Neural crest cell (in vitro differentiated cells): Measurements from ENCODE around the gene B4GALT5. TPM values are rescaled to one million over a fixed set of nuclear protein-coding genes. Genes with fewer than 3 reads are reported as not detected.

Experiments used
- DNase-seq: peaks from one replicate; pipeline ENCODE4 v3.0.0; 2021; ENCODE audit warnings: low read depth, mixed read lengths, low spot score
- H3K27ac Mint-ChIP-seq: one replicate; pipeline ENCODE4 v1.8.0; 2021; ENCODE audit warnings: mild to moderate bottlenecking, mixed read lengths; ENCODE audit not compliant: unreplicated experiment
- H3K27me3 Mint-ChIP-seq: 2 replicates; pipeline ENCODE4 v1.8.0; 2021; ENCODE audit warnings: low read depth, mild to moderate bottlenecking, mixed read lengths
- H3K36me3 Mint-ChIP-seq: 2 replicates; pipeline ENCODE4 v1.8.0; 2021; ENCODE audit warnings: low read depth, mild to moderate bottlenecking, mixed read lengths
- H3K4me1 Mint-ChIP-seq: 2 replicates; pipeline ENCODE4 v1.8.0; 2021; ENCODE audit warnings: mixed read lengths
- H3K4me3 Mint-ChIP-seq: one replicate; pipeline ENCODE4 v1.8.0; 2021; ENCODE audit warnings: mild to moderate bottlenecking, mixed read lengths
- H3K9me3 Mint-ChIP-seq: 2 replicates; pipeline ENCODE4 v1.8.0; 2021; ENCODE audit warnings: mixed read lengths
- total RNA-seq: library from RNA; stranded (reverse); gene quantifications from 2 replicates; pipeline ENCODE4 v1.2.1, GENCODE V29; 2021
- TF ChIP-seq, protein P1 (sequence below): fragments of 200-600 bp; sonication (generic); conservative IDR thresholded peaks from 2 replicates; pipeline ENCODE4 v1.5.0; 2021; ENCODE audit warnings: antibody characterized with exemption, mild to moderate bottlenecking

Gene B4GALT5
- total RNA-seq, 1 donor from 2014 or later = 49.0 TPM

DNA sequence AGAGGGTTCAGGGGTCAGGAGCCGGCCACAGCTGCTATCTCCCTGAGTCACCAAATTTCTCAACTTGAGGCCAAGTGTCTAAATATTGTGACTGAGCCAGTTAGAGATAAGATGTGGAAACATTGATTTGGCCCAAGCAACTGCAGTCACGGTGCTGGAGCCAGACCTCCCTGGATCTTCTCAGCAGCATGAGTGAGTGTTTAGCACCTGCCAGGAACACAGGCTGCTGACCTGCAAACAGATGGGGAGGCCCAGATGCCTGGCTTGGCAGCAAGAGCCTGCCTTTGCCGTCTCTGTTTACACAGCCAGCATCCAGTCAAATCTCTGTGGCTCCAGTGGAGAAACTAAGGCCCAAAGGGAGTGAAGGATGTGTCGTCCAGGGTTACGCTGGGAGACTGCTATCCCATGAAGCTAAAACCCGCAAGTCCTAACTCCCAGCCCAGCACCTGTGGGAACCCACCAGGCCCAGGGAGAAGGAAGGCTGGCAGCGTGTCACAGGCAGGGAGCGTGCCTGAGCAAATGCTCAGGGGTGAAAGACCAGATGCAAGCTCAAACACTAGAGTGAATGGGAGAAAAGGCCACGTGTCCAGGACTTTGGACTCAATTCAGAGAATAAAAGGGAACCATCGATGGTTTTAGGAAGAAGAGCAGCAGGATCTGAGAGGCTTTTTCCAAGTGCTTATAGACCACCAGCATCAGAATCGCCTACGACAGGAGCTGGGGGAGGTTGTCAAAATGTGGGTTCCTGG lies 129.8 kb downstream of the B4GALT5 start:
- Mint-ChIP-seq H3K36me3 (peaks cover 2% of the 10 kb centered on the region), H3K27ac (no peak overlapping the region), H3K4me3 (no peak overlapping the region), H3K4me1 (peaks cover 15% of the 10 kb centered on the region), H3K27me3 (no peaks in the 10 kb centered on the region), H3K9me3 (peaks cover 3% of the 10 kb centered on the region)
- TF ChIP-seq, protein P1, sequence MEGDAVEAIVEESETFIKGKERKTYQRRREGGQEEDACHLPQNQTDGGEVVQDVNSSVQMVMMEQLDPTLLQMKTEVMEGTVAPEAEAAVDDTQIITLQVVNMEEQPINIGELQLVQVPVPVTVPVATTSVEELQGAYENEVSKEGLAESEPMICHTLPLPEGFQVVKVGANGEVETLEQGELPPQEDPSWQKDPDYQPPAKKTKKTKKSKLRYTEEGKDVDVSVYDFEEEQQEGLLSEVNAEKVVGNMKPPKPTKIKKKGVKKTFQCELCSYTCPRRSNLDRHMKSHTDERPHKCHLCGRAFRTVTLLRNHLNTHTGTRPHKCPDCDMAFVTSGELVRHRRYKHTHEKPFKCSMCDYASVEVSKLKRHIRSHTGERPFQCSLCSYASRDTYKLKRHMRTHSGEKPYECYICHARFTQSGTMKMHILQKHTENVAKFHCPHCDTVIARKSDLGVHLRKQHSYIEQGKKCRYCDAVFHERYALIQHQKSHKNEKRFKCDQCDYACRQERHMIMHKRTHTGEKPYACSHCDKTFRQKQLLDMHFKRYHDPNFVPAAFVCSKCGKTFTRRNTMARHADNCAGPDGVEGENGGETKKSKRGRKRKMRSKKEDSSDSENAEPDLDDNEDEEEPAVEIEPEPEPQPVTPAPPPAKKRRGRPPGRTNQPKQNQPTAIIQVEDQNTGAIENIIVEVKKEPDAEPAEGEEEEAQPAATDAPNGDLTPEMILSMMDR = no peak
- DNase-seq = no peak

DNA sequence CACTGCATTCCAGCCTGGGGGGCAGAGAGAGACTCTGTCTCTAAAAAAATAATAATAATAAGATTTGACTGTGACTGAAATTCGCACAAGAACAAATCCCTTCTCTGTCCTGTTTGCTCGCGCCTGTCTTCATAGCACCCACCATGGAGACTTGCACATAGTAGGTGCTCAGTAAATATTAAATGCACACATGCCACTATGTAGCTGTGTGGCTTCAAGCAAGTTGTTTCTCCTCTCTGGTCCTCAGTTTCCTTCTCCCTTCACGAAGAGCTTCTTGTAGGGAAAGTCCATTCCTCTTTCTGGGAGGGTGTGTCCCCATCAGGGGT lies 130.4 kb downstream of the B4GALT5 start:
- H3K27me3 Mint-ChIP-seq = no peaks in the 10 kb centered on the region
- H3K36me3 Mint-ChIP-seq = peaks cover 2% of the 10 kb centered on the region
- no peak for DNase-seq
- peaks cover 15% of the 10 kb centered on the region for H3K4me1 Mint-ChIP-seq
- no peak overlapping the region for H3K27ac Mint-ChIP-seq
- H3K4me3 Mint-ChIP-seq = no peak overlapping the region
- TF ChIP-seq, protein P1 = no peak
- peaks cover 3% of the 10 kb centered on the region for H3K9me3 Mint-ChIP-seq

Other genes with a start within 250 kb of the B4GALT5 start
- gene KCNB1, start 231.2 kb downstream of the B4GALT5 start, total RNA-seq = 1.6 and 2.8 TPM in 2 replicates
- 7.1 and 9.8 TPM in 2 replicates for gene PTGIS, start 145.7 kb downstream of the B4GALT5 start, total RNA-seq
- gene SLC9A8, start 99.0 kb upstream of the B4GALT5 start, total RNA-seq = 9.1 and 9.7 TPM in 2 replicates
- 10.3 and 10.5 TPM in 2 replicates for gene SPATA2, start 201.7 kb upstream of the B4GALT5 start, total RNA-seq
- 53.0 and 59.0 TPM in 2 replicates for gene RNF114, start 222.5 kb upstream of the B4GALT5 start, total RNA-seq